ENCODE measurements around the gene PRSS37.
"Not testable (repeated sequence)": the region's sequence is repeated elsewhere in the genome, so short reads cannot be mapped to it uniquely, and the experiment has no call there.

The PRSS37 gene

GRCh38 chr7:141841385-141841784 lies at the start of gene PRSS37:
Gene PRSS37, minus strand, starts transcription at chr7:141841485. Its CDS starts 436 bp downstream, at chr7:141841049.
- no peak for DNase-seq (ENCODE audit: low read depth in 1 of 2, low spot score in 1 of 2)

- DNase-seq (ENCODE audit: low read depth in 1 of 2, low spot score in 1 of 2) = no peak
Observed at GRCh38 chr7:141889321-141889720, 48.0 kb upstream of the PRSS37 start.

GRCh38 chr7:141884539-141885225 lies 43.4 kb upstream of the PRSS37 start:
- no peak for DNase-seq (ENCODE audit: low read depth in 1 of 2, low spot score in 1 of 2)

- DNase-seq (ENCODE audit: low read depth in 1 of 2, low spot score in 1 of 2) = no peak
Observed at GRCh38 chr7:141880960-141881359, 39.7 kb upstream of the PRSS37 start.

- DNase-seq (ENCODE audit: low read depth in 1 of 2, low spot score in 1 of 2) = no peak
Observed at GRCh38 chr7:141877365-141877764, 36.1 kb upstream of the PRSS37 start.

- no peak for DNase-seq (ENCODE audit: low read depth in 1 of 2, low spot score in 1 of 2)
Observed at GRCh38 chr7:141876371-141876770, 35.1 kb upstream of the PRSS37 start.

- no peak for DNase-seq (ENCODE audit: low read depth in 1 of 2, low spot score in 1 of 2)
Observed at GRCh38 chr7:141875453-141875852, 34.2 kb upstream of the PRSS37 start.

- DNase-seq (ENCODE audit: low read depth in 1 of 2, low spot score in 1 of 2) = no peak
Observed at GRCh38 chr7:141874787-141875186, 33.5 kb upstream of the PRSS37 start.

GRCh38 chr7:141872931-141873330 lies 31.6 kb upstream of the PRSS37 start:
- DNase-seq (ENCODE audit: low read depth in 1 of 2, low spot score in 1 of 2) = no peak

- no peak for DNase-seq (ENCODE audit: low read depth in 1 of 2, low spot score in 1 of 2)
Observed at GRCh38 chr7:141866974-141867373, 25.7 kb upstream of the PRSS37 start.

GRCh38 chr7:141864765-141865447 lies 23.6 kb upstream of the PRSS37 start:
- DNase-seq (ENCODE audit: low read depth in 1 of 2, low spot score in 1 of 2) = no peak

GRCh38 chr7:141860207-141860606 lies 18.9 kb upstream of the PRSS37 start:
- DNase-seq (ENCODE audit: low read depth in 1 of 2, low spot score in 1 of 2) = no peak

GRCh38 chr7:141847996-141848395 lies 6.7 kb upstream of the PRSS37 start:
- DNase-seq (ENCODE audit: low read depth in 1 of 2, low spot score in 1 of 2) = no peak

GRCh38 chr7:141844256-141844655 lies 3.0 kb upstream of the PRSS37 start:
- no peak for DNase-seq (ENCODE audit: low read depth in 1 of 2, low spot score in 1 of 2)

- no peak for DNase-seq (ENCODE audit: low read depth in 1 of 2, low spot score in 1 of 2)
Observed at GRCh38 chr7:141842904-141843303, 1.6 kb upstream of the PRSS37 start.

GRCh38 chr7:141840708-141841107 lies 577 bp downstream of the PRSS37 start:
- DNase-seq (ENCODE audit: low read depth in 1 of 2, low spot score in 1 of 2) = no peak

GRCh38 chr7:141839256-141839655 lies 2.0 kb downstream of the PRSS37 start:
- no peak for DNase-seq (ENCODE audit: low read depth in 1 of 2, low spot score in 1 of 2)

- DNase-seq (ENCODE audit: low read depth in 1 of 2, low spot score in 1 of 2) = no peak
Observed at GRCh38 chr7:141838581-141838980, 2.7 kb downstream of the PRSS37 start.

- no peak for DNase-seq (ENCODE audit: low read depth in 1 of 2, low spot score in 1 of 2)
Observed at GRCh38 chr7:141837683-141838082, 3.6 kb downstream of the PRSS37 start.

GRCh38 chr7:141822432-141822831 lies 18.9 kb downstream of the PRSS37 start:
- DNase-seq (ENCODE audit: low read depth in 1 of 2, low spot score in 1 of 2) = not testable (repeated sequence)

- no peak for DNase-seq (ENCODE audit: low read depth in 1 of 2, low spot score in 1 of 2)
Observed at GRCh38 chr7:141820067-141820466, 21.2 kb downstream of the PRSS37 start.

GRCh38 chr7:141792526-141792925 lies 48.8 kb downstream of the PRSS37 start:
- DNase-seq (ENCODE audit: low read depth in 1 of 2, low spot score in 1 of 2) = no peak

GRCh38 chr7:141789917-141790316 lies 51.4 kb downstream of the PRSS37 start, which contains the start of gene TAS2R5:
Gene TAS2R5, plus strand, starts transcription at chr7:141790217. Its CDS starts 145 bp downstream, at chr7:141790362.
- no peak for DNase-seq (ENCODE audit: low read depth in 1 of 2, low spot score in 1 of 2)

Measured in activated T-helper 1 cell treated with anti-CD3 and anti-CD28 coated beads, Interleukin-2, amount 50 U/mL, for 16 hours (primary cell).